HG02943 (cell line): ENCODE measurements around the gene RBM47.
"Not testable (repeated sequence)": the region's sequence is repeated elsewhere in the genome, so short reads cannot be mapped to it uniquely, and the experiment has no call there.

Source experiments
- ATAC-seq: cut with Tn5 transposase; IDR thresholded peaks from one replicate; pipeline ENCODE4 v1.9.1; 2021; ENCODE audit warnings: mild to moderate bottlenecking, low read depth, moderate library complexity; ENCODE audit not compliant: unreplicated experiment

Gene RBM47

GRCh38 chr4:40570348-40571077 is 59.2 kb downstream of the RBM47 start:
- no peak for ATAC-seq

DNA sequence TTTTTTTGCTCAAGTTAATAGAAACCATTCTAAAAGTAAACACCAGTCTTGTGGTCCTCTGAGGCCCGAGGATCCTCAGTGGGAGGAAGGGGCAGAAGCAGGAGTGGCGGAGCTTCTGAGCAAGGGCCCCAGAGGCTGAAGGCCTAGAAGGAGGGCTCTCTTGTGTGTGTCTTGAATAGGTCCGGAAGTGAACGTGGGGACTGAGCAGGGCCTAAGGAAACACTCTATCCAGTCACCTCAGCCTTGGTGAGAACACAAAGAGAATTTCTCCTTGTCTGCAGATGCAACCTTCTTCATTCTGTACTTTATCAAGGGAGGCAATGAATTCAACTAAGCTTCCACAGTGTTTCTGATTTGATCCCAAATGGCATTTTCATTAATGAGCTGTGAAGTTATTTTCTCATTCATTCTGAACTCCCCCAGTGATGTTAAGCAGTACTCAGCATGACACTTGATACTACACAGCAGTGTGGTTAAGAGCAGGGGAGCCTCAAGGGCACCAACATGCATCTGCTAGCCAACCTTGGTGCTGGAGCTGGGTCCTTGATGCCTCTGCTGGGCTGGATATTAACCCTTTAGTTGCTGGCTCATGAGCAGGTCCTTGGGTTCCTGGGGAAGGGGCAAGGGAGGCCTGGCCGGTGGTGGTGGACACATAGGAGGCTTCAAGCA is 64.7 kb downstream of the RBM47 start:
- no peak for ATAC-seq

DNA sequence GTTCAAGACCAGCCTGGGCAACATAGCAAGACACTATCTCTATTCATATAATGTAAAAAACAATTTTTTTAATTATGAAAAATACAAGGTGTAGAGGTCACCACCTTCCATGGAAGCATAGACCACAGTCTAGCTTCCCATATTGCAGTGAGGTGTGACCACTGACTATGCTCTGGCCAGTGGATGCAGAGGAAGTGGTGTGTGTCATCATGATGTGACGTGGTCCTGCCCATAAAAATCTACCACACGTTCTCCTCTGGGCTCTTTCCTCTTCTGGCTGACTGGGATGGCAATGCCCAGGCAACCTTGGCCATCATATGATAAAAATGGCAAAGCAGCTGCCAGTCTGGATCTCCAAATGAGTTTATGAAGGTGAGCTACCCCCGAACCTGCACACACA is 65.7 kb downstream of the RBM47 start:
- ATAC-seq, result no peak

GRCh38 chr4:40563401-40563800 is 66.3 kb downstream of the RBM47 start:
- no peak for ATAC-seq

DNA sequence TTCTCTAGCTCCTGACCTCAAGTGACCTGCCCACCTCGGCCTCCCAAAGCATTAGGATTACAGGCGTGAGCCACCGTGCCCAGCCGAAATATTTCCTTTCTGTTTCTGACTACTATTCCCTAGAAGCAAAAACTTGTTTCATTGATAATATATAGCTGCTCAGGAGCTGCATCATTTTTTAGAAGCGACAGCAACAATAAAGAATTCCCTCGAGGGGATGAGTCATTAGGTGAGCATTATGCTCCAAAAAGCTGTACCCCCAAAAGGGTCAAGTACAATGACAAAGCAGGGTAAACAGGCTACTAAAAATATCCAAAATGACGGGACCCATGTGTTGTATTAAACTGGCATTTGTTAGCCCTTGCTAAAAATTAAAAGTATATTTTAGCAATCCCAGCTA is 67.0 kb downstream of the RBM47 start:
- no peak for ATAC-seq

DNA sequence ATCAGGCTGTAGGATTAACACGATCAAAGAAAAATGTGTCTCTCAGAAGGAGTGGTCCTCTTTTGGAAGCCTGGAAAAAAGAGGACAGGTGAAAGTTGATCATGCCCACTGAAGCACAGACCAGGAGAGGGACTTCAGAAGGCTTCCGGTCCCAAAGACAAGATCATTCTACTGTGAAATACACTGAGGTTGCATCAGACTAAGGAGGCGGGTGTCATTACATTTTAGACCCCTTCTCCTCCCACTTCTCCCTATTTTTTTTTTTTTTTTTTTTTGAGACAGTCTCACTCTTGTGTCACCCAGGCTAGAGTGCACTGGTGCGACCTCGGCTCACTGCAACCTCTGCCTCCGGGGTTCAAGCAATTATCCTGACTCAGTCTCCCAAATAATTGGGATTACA is 67.5 kb downstream of the RBM47 start:
- no peak for ATAC-seq

DNA sequence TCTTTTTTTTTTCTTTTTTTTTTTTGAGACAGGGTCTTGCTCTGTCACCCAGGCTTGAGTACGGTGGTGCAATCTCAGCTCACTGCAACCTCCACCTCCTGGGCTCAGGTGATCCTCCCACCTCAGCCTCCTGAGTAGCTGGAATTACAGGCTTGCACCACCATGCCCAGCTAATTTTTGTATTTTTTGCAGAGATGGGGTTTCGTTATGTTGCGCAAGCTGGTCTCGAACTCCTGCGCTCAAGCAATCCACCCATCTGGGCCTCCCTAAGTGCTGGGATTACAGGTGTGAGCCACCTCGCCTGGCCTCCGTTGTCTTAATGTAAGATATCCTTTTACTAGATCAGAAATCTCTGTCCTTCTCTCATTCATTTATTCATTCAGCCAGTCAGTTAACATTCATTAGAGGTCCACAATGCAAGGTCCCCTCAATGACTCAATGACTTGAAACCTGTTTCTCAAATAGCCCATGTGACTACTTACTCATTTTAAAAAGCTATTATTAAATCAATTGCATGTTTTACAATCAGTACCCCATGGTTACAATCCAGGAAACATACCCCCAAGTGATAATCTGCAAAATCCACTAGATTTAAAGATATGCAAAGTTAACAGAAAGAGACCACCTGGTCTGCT is 68.0 kb downstream of the RBM47 start:
- ATAC-seq, result not testable (repeated sequence)

DNA sequence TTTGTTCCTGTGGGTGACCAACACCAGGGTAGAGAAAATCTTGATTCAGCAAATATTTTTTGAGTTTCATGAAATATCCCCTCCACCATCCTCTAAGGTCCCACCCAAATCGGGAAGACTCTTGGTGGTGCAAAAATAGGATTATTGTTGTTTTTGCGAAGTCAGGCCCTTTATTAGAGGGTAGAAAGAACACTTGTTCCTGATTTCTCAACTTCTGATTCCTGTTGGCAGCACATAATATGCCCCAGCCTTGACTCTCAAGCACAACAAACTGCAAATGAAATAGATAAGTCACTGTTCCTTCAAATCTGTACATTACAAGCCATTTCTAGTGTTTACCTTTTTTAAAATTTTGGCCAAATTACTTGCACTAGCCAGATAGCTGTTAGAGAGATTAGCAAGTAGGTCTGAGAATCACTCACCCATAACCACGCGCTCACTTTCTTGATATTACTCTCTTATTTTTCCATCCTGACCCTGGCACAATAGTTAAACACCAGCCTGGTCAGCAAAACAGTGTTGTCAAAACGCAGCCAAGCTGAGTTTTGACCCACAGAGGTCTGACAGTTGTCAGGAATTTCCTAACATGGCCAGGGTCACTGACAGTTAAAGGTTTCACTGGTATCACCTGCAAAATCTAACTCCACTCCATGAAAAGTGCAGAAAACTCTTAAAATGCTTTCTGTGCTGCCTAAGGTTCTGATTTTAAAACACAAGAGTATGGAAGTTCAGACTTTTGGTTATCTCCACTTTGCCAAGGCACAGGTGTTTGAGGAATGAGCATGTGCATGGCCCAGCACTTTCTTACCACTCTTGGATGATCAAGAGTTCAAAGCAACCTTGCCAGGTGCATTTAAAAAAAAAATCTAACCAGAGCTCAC is 69.8 kb downstream of the RBM47 start:
- ATAC-seq, result no peak

DNA sequence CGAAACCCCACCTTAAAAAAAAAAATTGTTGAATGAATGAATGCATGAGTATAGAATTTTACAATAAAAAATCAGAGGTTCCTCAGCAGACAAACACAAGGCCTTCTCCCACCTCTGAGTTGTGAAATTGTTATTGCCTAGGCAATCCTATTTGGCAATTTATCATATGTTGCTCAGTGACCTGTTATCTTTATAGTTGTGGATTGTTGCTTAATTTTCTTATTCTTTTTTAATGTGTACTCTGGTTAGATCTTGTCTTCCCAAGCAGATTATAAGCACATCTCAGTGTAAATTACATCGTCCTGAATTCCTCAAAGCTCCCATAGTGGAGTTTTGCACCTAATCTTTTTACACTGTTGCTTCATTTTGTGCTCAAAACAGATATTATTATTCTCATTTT is 71.9 kb downstream of the RBM47 start:
- ATAC-seq, result no peak

DNA sequence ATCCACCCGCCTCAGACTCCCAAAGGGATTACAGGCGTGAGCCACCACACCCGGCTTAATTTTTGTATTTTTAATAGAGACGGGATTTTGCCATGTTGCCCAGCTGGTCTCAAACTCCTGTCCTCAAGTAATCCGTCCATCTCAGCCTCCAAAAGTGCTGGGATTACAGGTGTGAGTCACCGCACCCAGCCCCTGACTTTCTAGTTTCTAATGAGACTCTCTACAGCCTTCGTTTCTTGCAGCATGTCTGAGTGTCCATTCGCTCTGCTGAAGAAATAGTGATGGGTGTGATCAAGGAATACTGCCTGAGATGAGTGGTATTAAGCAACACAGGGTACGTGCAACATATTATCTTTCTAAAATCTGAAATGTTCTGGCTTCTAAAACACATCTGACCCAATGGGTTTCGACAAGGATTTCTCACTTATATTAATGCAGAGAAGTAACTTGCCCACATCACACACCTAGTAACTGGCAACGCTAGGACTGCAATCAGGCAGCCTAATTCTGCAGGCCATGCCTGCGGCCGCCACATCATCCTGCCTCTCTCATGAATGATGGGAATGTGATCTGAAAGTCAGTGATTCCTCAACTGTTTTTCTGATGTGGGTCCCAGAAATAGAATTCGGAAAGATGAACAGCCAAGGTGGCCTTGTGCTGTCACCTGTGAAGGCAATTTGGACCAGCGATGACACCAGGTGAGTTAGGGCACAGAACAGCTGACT is 74.3 kb downstream of the RBM47 start:
- ATAC-seq, result no peak

DNA sequence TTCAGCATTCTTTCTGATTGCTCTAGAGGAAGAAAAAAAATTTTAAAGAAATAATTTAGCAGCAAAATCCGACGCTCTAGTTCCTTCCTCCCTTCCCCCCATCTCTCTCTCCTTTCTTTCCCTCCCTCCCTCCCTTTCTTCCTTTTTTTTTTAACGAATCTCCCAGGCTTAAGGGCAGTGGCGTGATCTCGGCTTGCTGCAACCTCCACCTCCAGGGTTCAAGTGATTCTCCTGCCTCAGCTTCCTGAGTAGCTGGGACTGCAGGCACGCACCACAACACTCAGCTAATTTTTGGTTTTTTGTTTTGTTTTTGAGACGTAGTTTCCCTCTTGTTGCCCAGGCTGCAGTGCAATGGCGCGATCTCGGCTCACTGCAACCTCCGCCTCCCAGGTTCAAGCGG is 75.0 kb downstream of the RBM47 start:
- ATAC-seq, result not testable (repeated sequence)

DNA sequence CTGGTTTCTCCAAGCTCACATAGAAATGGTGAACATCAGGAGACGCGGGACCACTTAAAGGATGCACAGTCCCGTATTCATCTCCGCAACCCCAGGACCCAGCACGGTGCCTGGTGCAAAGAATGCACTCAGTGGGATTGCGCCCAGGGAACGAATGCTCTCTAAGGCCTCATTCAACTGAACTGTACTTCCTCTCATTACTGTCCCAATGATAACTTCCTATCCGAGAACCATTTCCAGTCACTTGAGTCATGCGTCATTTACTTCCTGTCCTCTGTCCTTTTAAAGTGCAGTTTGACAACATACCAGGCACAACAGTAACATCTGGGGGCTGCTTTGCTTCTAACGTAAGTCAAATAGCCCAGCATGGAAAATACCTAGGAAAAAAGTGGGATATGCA is 75.7 kb downstream of the RBM47 start:
- no peak for ATAC-seq

GRCh38 chr4:40552536-40552935 is 77.1 kb downstream of the RBM47 start:
- ATAC-seq, result no peak

- not testable (repeated sequence) for ATAC-seq
These were observed 78.0 kb downstream of the RBM47 start for GRCh38 chr4:40551568-40552136.

DNA sequence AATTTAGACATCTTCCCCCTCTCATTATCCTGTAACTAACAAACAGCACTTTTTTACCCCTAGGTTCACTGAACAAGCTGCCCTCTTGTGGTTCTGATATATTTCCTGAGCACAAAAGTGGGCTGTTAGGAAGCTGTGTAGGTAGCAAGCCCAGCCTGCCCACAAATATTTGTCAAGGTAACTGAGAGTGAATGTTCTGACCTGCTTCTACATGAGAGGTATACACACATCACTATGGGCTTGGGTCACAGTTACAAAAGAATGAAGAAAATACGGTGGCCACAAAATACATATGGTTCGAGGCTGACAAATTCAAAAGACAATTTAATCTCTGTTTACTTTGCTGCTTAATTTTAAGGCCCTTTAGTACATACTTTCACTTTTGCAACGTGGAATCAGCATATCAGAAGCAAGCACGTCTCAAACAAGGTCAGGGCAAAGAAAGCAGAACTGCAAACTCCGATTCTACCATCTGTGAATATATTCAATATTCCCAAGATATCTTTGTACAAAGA is 78.7 kb downstream of the RBM47 start:
- ATAC-seq, result peak; percentile 79

- no peak for ATAC-seq
These were observed 79.5 kb downstream of the RBM47 start for GRCh38 chr4:40550196-40550595.

GRCh38 chr4:40548256-40548655 is 81.4 kb downstream of the RBM47 start:
- ATAC-seq, result no peak

- no peak for ATAC-seq
These were observed 81.9 kb downstream of the RBM47 start for GRCh38 chr4:40547789-40548132.

GRCh38 chr4:40546969-40547788 is 82.5 kb downstream of the RBM47 start:
- ATAC-seq, result no peak
